Measurements from ENCODE around the gene SYNE1.
"Not testable (repeated sequence)": the region's sequence is repeated elsewhere in the genome, so short reads cannot be mapped to it uniquely, and the experiment has no call there.

Gene SYNE1

DNA sequence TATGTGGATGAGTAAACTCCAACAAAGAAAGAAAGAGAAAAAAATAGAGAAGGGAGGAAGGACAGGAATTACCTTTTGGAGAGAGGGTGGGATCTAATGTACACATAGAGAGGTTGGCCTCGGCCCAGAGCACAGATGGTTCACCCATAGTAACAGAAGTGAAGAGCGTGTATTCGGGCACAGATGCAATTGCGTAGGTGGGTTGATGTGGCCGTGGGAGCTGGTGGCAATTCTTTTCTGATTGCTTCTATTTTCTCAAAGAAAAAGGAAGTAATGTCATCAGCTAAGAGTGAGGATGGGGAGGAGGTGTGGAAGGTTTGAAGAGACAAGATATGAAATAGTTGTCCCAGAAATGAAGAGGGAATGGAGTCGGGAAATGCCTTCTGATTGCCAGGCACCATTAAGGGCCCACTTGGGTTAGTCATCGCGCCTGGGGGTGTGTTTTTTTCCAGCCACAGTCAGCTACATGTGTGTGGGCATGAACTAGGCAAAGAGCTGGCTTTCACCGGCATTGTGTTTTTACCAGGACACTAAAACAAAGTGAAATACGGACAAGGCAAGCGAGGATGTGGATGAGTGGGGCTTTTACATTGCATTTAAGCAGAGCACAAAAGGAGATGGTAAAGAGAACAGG, 158.7 kb downstream of the SYNE1 start:
- no peak for DNase-seq

DNA sequence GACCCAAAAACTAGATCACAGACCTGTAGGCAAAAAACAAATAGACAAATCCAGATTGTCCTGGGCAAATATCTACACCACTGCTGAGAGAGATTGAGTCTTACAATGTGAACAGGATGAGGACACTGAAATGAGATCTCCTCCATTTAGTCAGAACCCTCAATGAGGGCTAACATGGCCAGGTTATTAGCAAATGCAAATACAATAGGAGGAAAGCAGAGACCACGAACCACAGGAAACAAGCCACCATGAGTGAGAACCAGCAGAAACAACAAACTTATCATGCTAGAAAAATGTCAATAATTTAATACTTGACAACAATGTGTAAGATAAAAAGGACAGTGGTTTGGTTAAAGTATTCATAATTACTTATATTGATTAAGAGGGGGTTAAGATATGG, 162.8 kb downstream of the SYNE1 start:
- DNase-seq: no peak

DNA sequence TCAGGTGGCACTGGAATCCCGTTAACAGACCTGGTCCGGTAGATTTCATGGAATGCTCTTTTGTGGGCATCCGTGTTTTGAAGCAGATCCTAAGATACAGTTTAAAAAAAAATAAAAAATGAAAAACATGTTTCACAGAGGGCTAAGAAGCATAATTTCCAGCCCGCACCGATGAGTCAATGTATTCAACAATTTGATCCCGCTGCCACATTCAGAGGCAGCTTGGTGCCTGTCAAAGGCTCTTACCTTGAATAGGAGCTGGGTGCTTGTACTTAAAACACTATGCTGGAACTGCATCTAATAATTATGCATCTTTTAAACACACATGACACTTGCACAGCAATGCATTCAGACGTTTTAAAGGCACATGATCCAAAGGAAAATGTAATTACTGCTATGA, 164.8 kb downstream of the SYNE1 start:
- DNase-seq: no peak

DNA sequence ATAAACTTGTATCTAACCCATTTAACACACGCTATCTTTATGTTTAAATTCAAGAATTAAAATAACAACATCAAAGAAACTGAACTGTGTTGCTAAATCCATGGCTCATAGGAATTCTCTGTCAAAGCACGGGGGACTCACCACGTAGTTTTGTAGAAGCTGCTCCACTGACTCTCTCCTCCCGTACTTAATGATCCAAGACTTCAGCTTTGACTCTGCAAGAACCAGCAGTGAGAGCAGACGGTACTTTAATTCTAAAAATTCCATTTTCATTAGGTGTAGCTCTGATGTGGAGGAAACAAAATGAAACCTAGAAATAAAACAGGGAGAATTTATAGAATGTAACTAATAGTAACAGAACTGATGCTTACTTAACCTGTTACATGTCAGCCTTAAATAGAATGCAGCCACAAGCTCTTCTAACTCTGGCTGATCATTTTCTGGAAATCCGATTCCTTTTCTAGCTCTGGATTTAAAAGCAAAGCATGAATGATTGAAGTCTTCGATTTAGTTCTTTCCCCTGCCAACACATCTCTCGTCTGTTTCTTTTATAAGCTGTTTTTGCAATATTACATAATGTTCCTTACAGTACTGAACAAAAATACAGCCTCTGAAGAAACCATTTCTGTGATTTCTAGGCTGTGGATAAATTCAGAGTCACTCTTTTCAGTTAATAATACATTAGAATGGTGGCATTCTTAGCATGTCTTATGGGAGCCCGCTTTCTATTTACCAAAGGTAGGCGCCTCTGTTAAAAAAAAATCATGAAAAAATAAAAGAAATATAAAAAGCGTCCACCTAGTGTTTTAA, 165.5 kb downstream of the SYNE1 start:
- DNase-seq: no peak

DNA sequence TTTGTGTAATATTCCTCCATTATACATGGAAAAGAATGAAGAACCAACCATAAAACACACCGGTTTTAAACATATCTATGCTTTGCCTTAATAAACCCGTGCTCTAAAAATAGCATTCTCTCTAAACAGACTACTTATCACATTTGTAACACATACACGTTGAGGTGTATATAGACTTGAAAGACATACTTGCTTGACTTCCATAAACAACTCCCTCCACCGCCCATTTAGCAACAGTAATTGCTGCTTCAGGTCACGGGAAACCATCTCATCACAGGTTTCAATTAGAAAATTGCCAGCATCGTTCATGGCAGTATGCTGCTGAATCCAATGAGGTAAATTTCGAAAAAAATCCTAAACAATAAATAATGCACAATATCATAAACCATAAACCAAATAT, 174.0 kb downstream of the SYNE1 start:
- DNase-seq: no peak

DNA sequence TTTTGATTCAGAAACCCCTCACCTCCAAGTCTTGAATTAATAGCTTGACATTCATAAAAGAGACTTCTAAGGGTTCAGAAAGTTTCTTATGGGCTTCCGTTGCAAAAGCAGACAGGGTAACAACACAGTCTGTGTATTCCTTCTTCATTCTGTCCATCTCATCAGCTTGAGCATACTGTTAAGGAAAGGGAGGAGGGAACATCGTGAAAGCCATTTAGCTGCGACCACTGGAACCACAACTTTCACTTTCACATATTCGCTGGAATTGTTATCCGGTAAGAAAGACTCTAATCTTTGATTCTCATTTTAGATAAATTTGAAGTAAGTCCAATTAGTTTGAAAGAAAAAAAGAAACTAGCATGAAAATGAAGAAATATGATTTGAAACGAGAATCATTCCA, 174.4 kb downstream of the SYNE1 start:
- no peak for DNase-seq

DNA sequence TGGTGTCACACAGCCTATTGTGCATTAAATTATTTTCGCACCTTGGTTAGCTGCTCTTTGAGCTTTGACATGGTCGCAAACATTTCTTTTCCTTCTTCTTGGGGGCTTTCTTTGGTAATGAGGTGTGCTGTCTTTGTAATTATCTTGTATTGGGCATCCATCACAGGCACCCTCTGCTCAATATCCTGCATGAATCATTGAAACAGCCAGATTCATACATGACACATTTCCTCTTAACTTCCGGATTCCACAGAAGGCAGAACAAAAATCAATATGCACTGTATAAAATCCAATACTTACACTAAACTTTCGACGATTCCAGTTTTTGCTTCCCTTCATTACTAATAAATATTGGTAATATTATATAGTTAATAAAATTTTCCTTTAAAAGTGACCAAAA, 175.6 kb downstream of the SYNE1 start:
- DNase-seq: no peak

DNA sequence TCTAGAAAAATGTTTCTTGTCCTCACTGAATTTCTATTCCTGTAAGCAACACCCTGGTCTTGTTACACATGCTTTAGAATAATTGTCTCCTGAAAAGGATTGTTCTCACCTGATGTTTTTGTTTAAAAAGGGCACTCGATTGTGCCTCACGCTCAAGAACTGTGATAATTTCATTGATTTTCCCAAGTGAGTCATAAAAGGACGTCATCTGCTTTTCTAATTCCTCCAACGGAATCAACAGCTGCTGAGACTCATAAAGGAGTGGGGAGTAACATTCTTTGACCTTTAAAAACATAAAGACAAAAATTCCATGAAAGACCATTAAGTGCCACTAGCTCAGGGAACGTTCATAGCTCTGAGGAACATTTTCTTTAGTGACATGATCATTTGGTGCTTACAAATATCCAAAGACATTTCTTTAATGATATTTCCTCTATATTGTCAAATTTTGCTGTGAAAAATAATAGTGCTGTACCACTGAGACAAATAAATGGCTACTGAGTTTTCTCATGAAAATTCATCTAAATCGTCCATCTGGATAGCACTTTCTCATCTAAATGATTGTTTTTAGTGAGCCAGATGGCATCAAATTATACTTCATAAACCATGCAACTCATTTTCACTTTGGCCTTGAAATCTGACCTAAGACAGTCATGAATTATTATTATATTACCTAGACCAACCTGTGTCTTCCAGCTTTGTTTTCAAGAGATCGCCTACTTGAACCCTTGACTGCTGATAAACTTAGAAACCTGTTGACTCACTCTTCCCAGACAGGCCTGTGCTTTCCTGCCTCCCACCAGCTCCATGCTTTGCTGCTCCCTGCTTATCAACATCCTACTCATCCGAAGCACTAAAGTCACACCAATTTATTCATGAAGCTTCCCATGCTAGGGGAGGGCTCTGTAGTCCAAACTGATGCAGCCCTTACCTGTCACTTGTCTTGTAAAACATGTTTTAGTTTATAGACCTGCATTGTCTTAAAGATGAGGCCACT, 178.2 kb downstream of the SYNE1 start:
- DNase-seq: no peak

DNA sequence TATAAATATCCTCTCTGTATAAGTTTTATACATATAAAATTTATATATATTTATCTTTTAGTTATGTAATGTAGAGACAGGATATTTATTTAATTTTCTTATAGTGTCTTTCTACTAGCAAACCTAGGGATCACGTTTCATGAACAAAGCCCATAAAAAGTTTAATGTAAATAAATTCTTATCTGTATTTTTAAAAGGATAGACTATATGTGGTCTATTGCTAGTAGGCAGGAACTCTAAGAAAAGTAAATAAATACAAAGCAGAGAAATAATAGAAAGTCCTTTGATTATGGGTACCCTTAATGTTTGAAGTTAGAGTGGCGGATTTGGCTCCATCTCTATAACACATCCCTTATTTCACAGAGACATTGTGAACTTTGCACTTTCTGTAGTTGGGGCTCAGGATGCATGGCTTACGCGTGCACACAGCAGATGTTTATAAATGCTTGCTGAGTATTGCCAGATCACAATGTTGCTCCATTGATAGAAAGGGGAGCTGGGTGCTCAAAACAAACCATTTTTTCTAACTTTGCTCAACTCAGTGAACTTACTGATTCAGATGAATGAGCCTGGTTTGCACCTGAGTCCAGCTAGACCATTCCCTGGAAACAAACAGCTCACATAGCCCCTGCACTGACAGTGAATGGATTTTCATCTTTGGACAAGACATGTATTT, 179.1 kb downstream of the SYNE1 start:
- DNase-seq: no peak

DNA sequence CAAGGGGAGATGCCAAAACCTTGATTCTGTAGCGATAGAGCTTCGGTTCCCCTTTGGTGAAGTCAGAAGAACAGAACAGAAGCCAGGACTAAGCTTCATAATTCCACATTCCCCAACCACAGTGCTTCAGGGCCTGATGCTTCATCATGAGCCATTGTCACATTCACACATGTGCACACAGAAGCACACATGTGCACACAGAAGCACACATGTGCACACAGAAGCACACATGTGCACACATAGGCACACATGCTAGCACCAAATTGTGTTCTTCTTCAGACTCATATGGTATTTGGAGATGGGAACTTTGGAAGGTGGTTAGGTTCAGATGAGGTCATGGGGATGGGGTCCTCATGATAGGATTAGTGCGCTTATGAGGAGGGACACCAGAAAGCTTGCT, 183.2 kb downstream of the SYNE1 start:
- no peak for DNase-seq

DNA sequence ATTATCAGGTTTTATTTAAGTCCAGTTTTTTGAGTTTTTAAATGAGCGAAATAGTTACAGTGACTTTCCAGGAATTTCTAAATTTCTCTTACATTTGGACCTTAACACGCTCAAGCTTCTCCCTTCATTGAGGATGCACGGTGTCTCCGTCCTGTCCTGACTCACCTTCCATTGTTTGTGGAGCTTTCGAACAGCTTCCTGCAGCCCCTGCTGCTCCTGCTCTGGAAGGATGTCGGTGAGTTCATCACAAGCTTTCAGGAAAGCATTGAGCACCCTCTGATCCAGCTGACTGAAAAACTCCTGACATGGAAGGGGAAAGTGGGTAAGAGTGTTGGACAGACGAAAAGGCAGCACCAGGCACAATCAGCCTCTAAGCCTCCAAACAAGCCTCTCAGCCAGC, 183.7 kb downstream of the SYNE1 start:
- no peak for DNase-seq

DNA sequence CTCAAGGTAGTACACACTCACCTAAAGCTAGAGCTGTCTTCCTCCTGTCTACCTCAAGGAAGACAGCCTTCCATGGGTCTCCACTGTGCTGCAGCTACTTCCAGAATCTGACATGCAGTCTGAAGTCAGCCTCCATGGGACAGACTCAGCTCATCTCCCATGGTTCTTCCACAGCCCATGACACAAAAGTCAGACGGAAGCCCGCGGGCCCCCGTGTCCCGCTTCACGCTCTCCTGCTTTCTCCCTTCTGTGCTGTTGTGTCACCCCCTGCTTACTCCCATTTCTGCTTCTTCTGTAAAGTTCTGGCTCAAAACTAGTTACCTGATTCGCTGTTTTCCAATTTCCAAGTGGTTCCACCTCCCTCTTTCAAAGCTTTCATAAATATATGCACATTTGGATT, 184.5 kb downstream of the SYNE1 start:
- DNase-seq: no peak

DNA sequence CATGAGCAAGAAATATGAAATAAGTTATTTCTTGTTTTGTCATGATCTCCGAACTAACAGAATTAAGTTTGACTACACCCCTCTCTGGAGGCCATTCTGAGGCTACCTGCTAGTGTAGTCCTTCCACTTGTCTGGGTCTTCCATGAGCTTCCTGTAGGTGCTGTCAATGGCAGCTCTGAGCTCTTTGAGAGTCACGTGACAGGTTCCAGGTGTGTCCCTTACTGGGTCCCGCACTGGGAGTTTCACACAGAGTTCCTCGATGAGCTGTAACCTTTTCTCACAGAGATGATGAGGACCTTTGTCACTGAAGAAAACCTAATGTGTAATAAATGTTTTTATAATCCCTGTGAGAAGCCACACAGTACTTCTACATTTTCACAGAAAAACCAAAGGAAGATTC, 186.6 kb downstream of the SYNE1 start:
- DNase-seq: no peak

DNA sequence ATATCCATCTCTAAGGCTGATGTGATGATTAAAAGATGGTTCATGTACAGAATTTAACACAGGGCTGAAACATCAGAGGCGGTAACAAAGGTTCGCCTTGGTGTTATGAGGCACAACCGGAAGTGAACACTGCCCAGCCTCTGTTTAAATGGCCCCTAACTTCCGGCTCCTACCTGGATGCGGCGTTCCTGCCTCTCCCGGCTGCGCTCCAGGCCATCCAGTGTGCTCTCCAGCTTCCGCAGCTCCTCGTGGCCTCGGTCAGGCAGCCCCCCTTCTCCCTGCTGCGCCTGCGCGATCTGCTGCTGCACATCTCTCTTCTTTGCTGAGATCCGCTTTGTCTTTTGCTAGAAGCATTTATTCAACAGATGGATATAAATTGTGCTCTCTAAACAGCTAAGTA, 195.3 kb downstream of the SYNE1 start:
- DNase-seq: no peak

DNA sequence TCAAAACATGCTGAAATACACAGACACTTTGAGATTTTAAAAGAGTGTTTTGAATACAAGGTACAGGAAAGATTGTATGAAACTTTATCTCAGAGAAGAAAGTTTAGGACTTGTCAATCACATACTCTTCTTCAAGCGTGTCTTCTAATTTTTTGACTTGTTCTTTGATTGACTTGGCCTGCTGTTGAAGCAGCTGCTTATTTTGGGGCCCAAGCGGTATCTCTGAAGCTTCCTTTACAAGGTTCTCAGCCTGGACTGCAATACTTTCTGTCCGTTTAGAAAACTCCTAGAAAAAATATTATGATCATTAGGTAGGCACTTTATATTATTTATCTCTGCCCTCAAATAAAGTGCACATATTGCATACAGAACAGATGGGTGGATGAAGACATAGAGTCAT, 201.3 kb downstream of the SYNE1 start:
- DNase-seq: no peak

DNA sequence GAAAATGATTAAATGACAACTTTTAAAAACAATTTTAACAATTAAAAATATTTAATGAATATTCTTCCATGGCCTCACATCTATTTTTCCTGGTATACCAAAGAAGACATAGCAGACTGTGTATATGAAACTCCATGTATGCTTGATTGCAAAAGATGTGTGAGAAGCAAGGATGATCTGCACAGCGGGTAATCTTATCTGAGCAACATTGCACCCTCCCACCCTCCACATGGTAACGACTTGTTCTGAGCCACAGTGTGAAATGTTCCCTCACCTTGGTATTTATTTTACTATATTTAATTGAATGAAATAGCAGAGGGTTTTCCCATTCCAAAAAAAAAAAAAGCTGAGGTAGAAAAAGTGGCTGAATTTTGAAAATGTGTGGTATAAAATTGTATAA, 204.4 kb downstream of the SYNE1 start:
- no peak for DNase-seq

DNA sequence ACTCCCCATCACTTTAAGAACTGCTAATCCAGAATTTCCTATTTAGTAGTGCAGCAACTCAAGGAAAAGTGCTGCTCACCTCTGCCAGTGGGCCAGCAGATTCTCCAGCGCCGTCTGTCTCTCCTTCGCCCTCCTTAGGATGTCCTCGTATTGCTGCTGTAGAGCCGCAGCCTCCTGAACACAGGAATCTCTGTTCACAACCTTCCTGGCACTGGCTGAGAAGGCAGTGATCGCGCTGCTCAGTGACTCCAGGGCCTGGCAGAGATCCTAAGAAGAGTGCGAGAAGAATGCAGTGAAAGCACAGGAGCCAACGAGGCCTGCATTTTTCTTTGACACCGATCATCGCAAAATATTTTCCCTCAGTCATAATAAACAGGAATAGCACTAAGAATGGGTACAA, 209.0 kb downstream of the SYNE1 start:
- DNase-seq: no peak

DNA sequence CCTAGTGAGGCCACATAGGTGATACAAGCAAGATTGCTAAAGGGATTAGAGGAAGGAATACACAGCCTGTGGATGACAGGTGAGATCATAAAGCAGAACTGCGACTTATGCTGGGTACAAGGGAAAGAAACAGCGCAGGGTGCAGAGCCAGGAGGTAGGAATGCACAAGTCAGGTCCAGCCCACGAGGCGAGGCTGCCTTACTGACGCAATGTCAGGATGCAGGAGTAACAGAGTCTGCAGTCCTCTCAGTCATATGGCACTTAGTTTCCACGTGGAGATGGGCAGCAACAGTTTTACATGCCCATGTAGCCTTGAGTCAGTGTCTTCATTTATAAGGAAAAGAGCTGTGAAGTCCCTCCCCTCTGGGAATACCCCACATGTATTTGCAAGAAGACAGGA, 210.9 kb downstream of the SYNE1 start:
- DNase-seq: no peak

DNA sequence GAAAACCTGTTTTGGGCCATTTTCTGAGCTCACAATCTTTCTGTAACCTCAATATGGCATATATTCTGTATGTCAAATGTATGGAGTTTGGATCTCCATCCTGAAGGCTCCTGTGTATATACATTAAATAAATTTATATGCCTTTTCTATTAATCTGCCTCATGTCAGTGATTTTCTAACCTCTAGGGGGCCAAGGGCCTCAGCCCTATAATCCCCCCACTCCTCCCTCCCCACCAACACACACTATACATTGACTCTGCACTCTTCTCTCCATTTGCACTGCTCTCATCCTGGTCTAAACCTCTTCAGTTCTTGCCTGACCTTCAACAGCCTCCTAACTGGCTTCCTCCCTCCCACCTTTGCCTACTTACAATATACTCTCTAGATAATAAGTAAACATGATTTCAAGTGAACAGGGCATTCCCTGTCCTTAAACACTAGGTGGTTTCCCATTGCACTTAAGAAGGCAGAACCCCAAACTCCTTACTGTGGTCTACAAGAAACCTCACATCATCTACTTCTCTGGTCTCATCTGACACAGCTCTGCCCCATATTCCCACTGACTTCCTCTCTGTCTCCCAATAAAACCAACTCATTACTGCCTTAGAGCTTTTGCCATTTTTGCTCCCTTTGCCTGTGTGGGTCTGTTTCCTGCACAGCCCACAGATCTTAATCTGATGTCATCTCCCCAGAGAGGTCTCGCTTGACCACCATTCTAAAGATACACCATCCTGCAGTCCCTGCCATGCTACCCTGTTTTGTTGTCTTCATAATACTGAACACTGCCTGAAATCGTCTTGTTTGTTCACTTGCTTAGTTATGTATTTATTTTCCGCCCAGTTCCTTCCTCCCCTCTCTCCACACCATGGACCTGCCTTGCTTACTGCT, 213.7 kb downstream of the SYNE1 start:
- DNase-seq: no peak

DNA sequence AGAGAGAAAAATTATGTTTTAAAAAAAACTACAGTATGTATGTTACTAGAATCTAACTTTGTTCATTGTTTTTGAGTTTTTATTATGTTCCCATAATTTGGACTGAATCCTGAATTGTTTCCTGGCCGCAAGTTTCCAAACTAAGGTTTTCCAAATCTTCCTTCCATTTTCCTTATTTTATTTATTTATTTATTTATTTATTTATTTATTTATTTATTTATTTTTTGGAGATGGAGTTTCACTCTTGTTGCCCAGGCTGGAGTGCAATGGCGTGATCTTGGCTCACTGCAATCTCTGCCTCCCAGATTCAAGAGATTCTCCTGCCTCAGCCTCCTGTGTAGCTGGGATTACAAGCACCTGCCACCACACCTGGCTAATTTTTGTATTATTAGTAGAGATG, 215.7 kb downstream of the SYNE1 start:
- not testable (repeated sequence) for DNase-seq

DNA sequence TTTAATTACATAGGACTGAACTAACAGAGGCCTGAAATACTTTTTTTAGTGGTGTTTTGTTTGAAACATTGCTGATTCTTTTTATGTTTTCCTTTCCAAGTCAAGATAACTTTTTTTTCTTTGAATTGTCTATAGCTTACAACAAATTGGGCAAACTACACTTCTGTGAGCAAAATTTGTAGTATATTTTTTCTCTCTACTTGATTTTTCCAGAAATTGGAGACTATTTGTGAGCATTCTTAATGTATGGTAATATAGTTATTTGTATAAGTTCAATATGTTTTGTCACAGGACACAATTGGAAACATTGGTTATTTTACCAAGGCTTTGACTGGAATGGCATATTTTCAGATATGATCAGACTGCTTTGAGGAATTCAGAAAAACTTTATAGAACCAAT, 216.5 kb downstream of the SYNE1 start:
- no peak for DNase-seq

DNA sequence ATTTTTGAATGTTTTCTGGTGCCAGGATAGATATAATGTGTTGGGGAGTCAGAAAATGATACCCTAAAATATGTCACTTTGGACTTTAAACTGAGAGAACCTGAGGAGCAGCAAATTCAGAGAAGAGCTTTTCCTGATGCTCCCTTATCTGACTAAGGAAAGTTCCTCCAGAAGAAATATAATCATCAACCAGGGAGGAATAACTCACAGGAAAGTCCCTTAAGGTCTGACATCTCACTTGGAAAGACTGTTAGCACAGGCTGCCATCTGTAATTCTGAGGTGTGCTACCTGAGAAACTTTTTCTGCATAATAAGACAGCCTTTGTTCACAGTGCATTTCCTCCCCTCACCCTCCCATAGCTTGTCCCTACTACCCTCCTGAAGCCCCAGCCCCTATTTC, 218.6 kb downstream of the SYNE1 start:
- no peak for DNase-seq

Data from stimulated activated CD4-positive, alpha-beta T cell treated with anti-CD3 and anti-CD28 coated beads, Interleukin-12 subunit alpha, Interleukin-12 subunit beta, amount 100 ng/mL, for 4 hours (primary cell).